T47D (cell line): ENCODE results near the gene KDM5A.
"Not testable (repeated sequence)": the region's sequence is repeated elsewhere in the genome, so short reads cannot be mapped to it uniquely, and the experiment has no call there.

Experiments used
- DNase-seq, 2 experiments: peaks; one replicate each; pipeline versions ENCODE4 v3.0.0 to v3.0.0-alpha.2; 2011 to 2012; ENCODE audit warnings: low read depth in 1 of 2, low spot score in 1 of 2
- JUND ChIP-seq: IDR thresholded peaks from 2 replicates; pipeline ENCODE4 v1.6.1; 2012; ENCODE audit warnings: low read depth
- in situ Hi-C: cut with HindIII; loops from 2 replicates; pipeline ENCODE4 v1.10.0; 2016; ENCODE audit warnings: low sequenced_read_pairs, low pct_unique_long_range_greater_than_20kb

The KDM5A gene

GRCh38 chr12:318759-319515, 70.2 kb downstream of the KDM5A start:
- DNase-seq: no peak
- no peak for TF ChIP-seq JUND
- in situ Hi-C loops: no loop called here

- in situ Hi-C loops: no loop called here
- TF ChIP-seq JUND: no peak
- DNase-seq: peak in 1 of 2 experiments; percentile 38
These were observed 80.6 kb downstream of the KDM5A start for GRCh38 chr12:308511-308910.

GRCh38 chr12:307406-307805, 81.7 kb downstream of the KDM5A start:
- in situ Hi-C loops: no loop called here
- no peak for TF ChIP-seq JUND
- no peak for DNase-seq

- DNase-seq: no peak
- in situ Hi-C loops: no loop called here
These were observed 84.3 kb downstream of the KDM5A start for GRCh38 chr12:304805-305204.

GRCh38 chr12:302766-303165, 86.4 kb downstream of the KDM5A start:
- in situ Hi-C loops, DNase-seq: not testable (repeated sequence)

More at GRCh38 chr12:304805-305204, 84.3 kb downstream of the KDM5A start:
- no peak for TF ChIP-seq JUND

- in situ Hi-C loops, DNase-seq: not testable (repeated sequence)
These were observed 89.0 kb downstream of the KDM5A start for GRCh38 chr12:300166-300565.

- not testable (repeated sequence) for DNase-seq
These were observed 89.6 kb downstream of the KDM5A start for GRCh38 chr12:299511-299910.

GRCh38 chr12:298059-298458, 91.1 kb downstream of the KDM5A start:
- DNase-seq, in situ Hi-C loops: not testable (repeated sequence)

More at GRCh38 chr12:299511-299910, 89.6 kb downstream of the KDM5A start:
- in situ Hi-C loops: not testable (repeated sequence)

GRCh38 chr12:295132-295531, 94.0 kb downstream of the KDM5A start:
- in situ Hi-C loops: no loop called here
- no peak for DNase-seq
- TF ChIP-seq JUND: no peak

- no peak for DNase-seq
- in situ Hi-C loops: no loop called here
- TF ChIP-seq JUND: no peak
These were observed 95.9 kb downstream of the KDM5A start for GRCh38 chr12:293199-293598.

GRCh38 chr12:292186-292585, 96.9 kb downstream of the KDM5A start:
- TF ChIP-seq JUND: no peak
- in situ Hi-C loops: no loop called here
- no peak for DNase-seq

GRCh38 chr12:291153-291723, 97.9 kb downstream of the KDM5A start:
- TF ChIP-seq JUND: no peak
- peak in 1 of 2 experiments; percentile 10 for DNase-seq
- in situ Hi-C loops: no loop called here

GRCh38 chr12:288687-289086, 100.4 kb downstream of the KDM5A start:
- DNase-seq: no peak

More at GRCh38 chr12:288687-289086, 100.4 kb downstream of the KDM5A start:
- in situ Hi-C loops: no loop called here
- no peak for TF ChIP-seq JUND
